GM12864 (cell line): ENCODE measurements around the gene KIT.

ENCODE experiments used
- DNase-seq: peaks from one replicate; pipeline ENCODE4 v3.0.0-alpha.2; 2011; ENCODE audit warnings: low read depth
- H3K4me3 ChIP-seq: 2 replicates; pipeline ENCODE4 v1.5.1; 2011; ENCODE audit warnings: mild to moderate bottlenecking, low read depth, low read length, control low read depth
- CTCF ChIP-seq: IDR thresholded peaks from 2 replicates; pipeline ENCODE4 v1.5.1; 2011; ENCODE audit warnings: low read depth, mild to moderate bottlenecking, moderate library complexity, low read length, control low read depth, inconsistent platforms; ENCODE audit errors: missing control alignments

Gene KIT

GRCh38 chr4:54742636-54743399, 85.1 kb downstream of the KIT start:
- no peak overlapping the region for H3K4me3 ChIP-seq
- DNase-seq, result no peak
- TF ChIP-seq CTCF, result no peak

GRCh38 chr4:54743562-54743961, 85.8 kb downstream of the KIT start:
- DNase-seq, result no peak
- no peak for TF ChIP-seq CTCF
- H3K4me3 ChIP-seq, result no peak overlapping the region

GRCh38 chr4:54744487-54744886, 86.7 kb downstream of the KIT start:
- no peak for TF ChIP-seq CTCF
- DNase-seq, result no peak
- no peak overlapping the region for H3K4me3 ChIP-seq

- H3K4me3 ChIP-seq, result no peak overlapping the region
- DNase-seq, result no peak
- TF ChIP-seq CTCF, result no peak
These were observed 87.4 kb downstream of the KIT start for GRCh38 chr4:54745031-54745770.

GRCh38 chr4:54746218-54746617, 88.5 kb downstream of the KIT start:
- TF ChIP-seq CTCF, result no peak
- H3K4me3 ChIP-seq, result no peak overlapping the region
- no peak for DNase-seq

GRCh38 chr4:54750341-54750740, 92.6 kb downstream of the KIT start:
- no peak for DNase-seq
- no peak overlapping the region for H3K4me3 ChIP-seq
- no peak for TF ChIP-seq CTCF
